GM23338 (cell line): ENCODE results near the gene ZNF366. TPM values are rescaled to one million over a fixed set of nuclear protein-coding genes. Genes with fewer than 3 reads are reported as not detected.

Experiments
- ATAC-seq: fragments of 200-7000 bp; cut with Tn5 transposase; 3 replicates; pipeline ENCODE4 v1.9.1; 2020
- DNase-seq: peaks from one replicate; pipeline ENCODE4 v3.0.0-alpha.2; 2015; ENCODE audit warnings: low spot score
- H2AFZ ChIP-seq: fragments of 200-600 bp; sonication (generic); 2 replicates; pipeline ENCODE4 v1.8.0; 2016; ENCODE audit warnings: antibody characterized with exemption, mild to moderate bottlenecking, moderate library complexity
- H3F3A ChIP-seq: fragments of 200-600 bp; sonication (generic); replicated peaks from 2 replicates; pipeline ENCODE4 v1.8.0; 2017; ENCODE audit warnings: antibody characterized with exemption, mixed run types, low read depth
- H3K27ac ChIP-seq: fragments of 200-600 bp; sonication (generic); 2 replicates; pipeline ENCODE4 v1.6.1; 2016; ENCODE audit warnings: low read depth
- H3K27me3 ChIP-seq: fragments of 200-600 bp; sonication (generic); 2 replicates; pipeline ENCODE4 v1.8.0; 2016; ENCODE audit warnings: mild to moderate bottlenecking, mixed run types, moderate library complexity; ENCODE audit not compliant: insufficient read depth
- H3K36me3 ChIP-seq: fragments of 200-600 bp; sonication (generic); 2 replicates; pipeline ENCODE4 v1.8.0; 2016; ENCODE audit warnings: mild to moderate bottlenecking; ENCODE audit not compliant: insufficient read depth
- H3K4me1 ChIP-seq: fragments of 200-600 bp; sonication (generic); 2 replicates; pipeline ENCODE4 v1.8.0; 2016; ENCODE audit warnings: mild to moderate bottlenecking, moderate library complexity; ENCODE audit not compliant: insufficient read depth
- H3K4me2 ChIP-seq: fragments of 200-600 bp; sonication (generic); 2 replicates; pipeline ENCODE4 v1.7.1; 2017; ENCODE audit warnings: mixed run types
- H3K4me3 ChIP-seq: fragments of 200-600 bp; sonication (generic); 2 replicates; pipeline ENCODE4 v1.6.1; 2016; ENCODE audit warnings: mixed run types
- H3K79me2 ChIP-seq: fragments of 200-600 bp; sonication (generic); replicated peaks from 2 replicates; pipeline ENCODE4 v1.8.0; 2017; ENCODE audit warnings: mild to moderate bottlenecking; ENCODE audit not compliant: insufficient read depth
- H3K9me2 ChIP-seq: fragments of 200-600 bp; sonication (generic); 2 replicates; pipeline ENCODE4 v1.8.0; 2017; ENCODE audit not compliant: insufficient read depth
- H4K20me1 ChIP-seq: fragments of 200-600 bp; sonication (generic); replicated peaks from 2 replicates; pipeline ENCODE4 v1.8.0; 2017; ENCODE audit warnings: mild to moderate bottlenecking; ENCODE audit not compliant: insufficient read depth
- H3K27ac Mint-ChIP-seq: 2 replicates; pipeline ENCODE4 v1.8.0; 2020; ENCODE audit warnings: inconsistent platforms, mild to moderate bottlenecking, moderate library complexity, mixed read lengths
- H3K27me3 Mint-ChIP-seq: 3 replicates; pipeline ENCODE4 v1.8.0; 2022; ENCODE audit warnings: low read depth, mild to moderate bottlenecking, moderate library complexity, mixed read lengths, inconsistent platforms; ENCODE audit not compliant: insufficient read depth, poor library complexity
- H3K36me3 Mint-ChIP-seq: 3 replicates; pipeline ENCODE4 v1.8.0; 2021; ENCODE audit warnings: low read depth, mild to moderate bottlenecking, inconsistent platforms, moderate library complexity, mixed read lengths
- H3K4me1 Mint-ChIP-seq: 3 replicates; pipeline ENCODE4 v1.8.0; 2020; ENCODE audit warnings: mild to moderate bottlenecking, inconsistent platforms, mixed read lengths
- H3K4me3 Mint-ChIP-seq: 3 replicates; pipeline ENCODE4 v1.8.0; 2021; ENCODE audit warnings: moderate library complexity, mild to moderate bottlenecking, inconsistent platforms, mixed read lengths
- H3K9me3 Mint-ChIP-seq: 3 replicates; pipeline ENCODE4 v1.8.0; 2020; ENCODE audit warnings: moderate library complexity, mild to moderate bottlenecking, inconsistent platforms, mixed read lengths
- EZH2 ChIP-seq: fragments of 200-600 bp; sonication (generic); IDR thresholded peaks from one replicate; pipeline ENCODE4 v1.8.0; 2017; ENCODE audit warnings: antibody characterized with exemption, mild to moderate bottlenecking, low read depth; ENCODE audit not compliant: unreplicated experiment
- EZH2phosphoT487 ChIP-seq: fragments of 200-600 bp; sonication (generic); IDR thresholded peaks from one replicate; pipeline ENCODE4 v1.8.1; 2018; ENCODE audit warnings: antibody characterized with exemption; ENCODE audit not compliant: unreplicated experiment
- JUNB ChIP-seq: IDR thresholded peaks from one replicate; pipeline ENCODE4 v1.6.1; 2016; ENCODE audit warnings: antibody characterized with exemption; ENCODE audit not compliant: unreplicated experiment
- NANOG ChIP-seq: IDR thresholded peaks from 2 replicates; pipeline ENCODE4 v1.6.1; 2016; ENCODE audit warnings: antibody characterized with exemption, borderline replicate concordance
- POLR2AphosphoS5 ChIP-seq: IDR thresholded peaks from 2 replicates; pipeline ENCODE4 v1.6.1; 2016; ENCODE audit warnings: antibody characterized with exemption, low read depth
- STAT1 ChIP-seq: IDR thresholded peaks from one replicate; pipeline ENCODE4 v1.6.1; 2016; ENCODE audit warnings: antibody characterized with exemption; ENCODE audit not compliant: unreplicated experiment
- ZNF114 ChIP-seq: fragments of 250-450 bp; sonication (Bioruptor Pico); IDR thresholded peaks from 2 replicates; pipeline ENCODE4 v1.5.0; 2020; ENCODE audit warnings: mild to moderate bottlenecking, moderate library complexity
- ZNF331 ChIP-seq: fragments of 250-450 bp; sonication (Bioruptor Pico); IDR thresholded peaks from 2 replicates; pipeline ENCODE4 v1.5.0; 2020; ENCODE audit warnings: low read depth, mild to moderate bottlenecking, moderate library complexity
- polyA plus RNA-seq: library from polyadenylated mRNA; unstranded; fragments of >200 nt; fragmentation: Nextera tagmentation; extraction: Ambion mirVana; gene quantifications from 2 replicates; pipeline ENCODE4 v1.2.1, GENCODE V29; 2016
- total RNA-seq: library from RNA; depleted of rRNA; stranded (reverse); fragments of >200 nt; shearing (Covaris generic); gene quantifications from 2 replicates; pipeline ENCODE4 v1.2.3, GENCODE V29; 2014
- TF ChIP-seq, protein P1 (sequence below): IDR thresholded peaks from 2 replicates; pipeline ENCODE4 v1.6.1; 2016; ENCODE audit warnings: antibody characterized with exemption
- TF ChIP-seq, protein P2 (sequence below), 2 experiments: fragments of 200-600 bp in 1 of 2; sonication (generic) in 1 of 2; conservative IDR thresholded peaks; 2 replicates each; pipeline versions ENCODE4 v1.5.1 to v1.6.1; 2016 to 2017; ENCODE audit warnings: antibody characterized with exemption in 2 of 2, low read depth in 2 of 2, mild to moderate bottlenecking in 2 of 2, moderate library complexity in 1 of 2
- TF ChIP-seq, protein P3 (sequence below): IDR thresholded peaks from one replicate; pipeline ENCODE4 v1.6.1; 2018; ENCODE audit warnings: antibody characterized with exemption; ENCODE audit not compliant: unreplicated experiment
- TF ChIP-seq, protein P4 (sequence below): fragments of 250-450 bp; sonication (Bioruptor Pico); IDR thresholded peaks from 2 replicates; pipeline ENCODE4 v1.5.0; 2020; ENCODE audit warnings: mild to moderate bottlenecking, moderate library complexity

ZNF366 gene
- total and polyA plus RNA-seq, 2 experiments from 2014 or later, result not detected

DNA sequence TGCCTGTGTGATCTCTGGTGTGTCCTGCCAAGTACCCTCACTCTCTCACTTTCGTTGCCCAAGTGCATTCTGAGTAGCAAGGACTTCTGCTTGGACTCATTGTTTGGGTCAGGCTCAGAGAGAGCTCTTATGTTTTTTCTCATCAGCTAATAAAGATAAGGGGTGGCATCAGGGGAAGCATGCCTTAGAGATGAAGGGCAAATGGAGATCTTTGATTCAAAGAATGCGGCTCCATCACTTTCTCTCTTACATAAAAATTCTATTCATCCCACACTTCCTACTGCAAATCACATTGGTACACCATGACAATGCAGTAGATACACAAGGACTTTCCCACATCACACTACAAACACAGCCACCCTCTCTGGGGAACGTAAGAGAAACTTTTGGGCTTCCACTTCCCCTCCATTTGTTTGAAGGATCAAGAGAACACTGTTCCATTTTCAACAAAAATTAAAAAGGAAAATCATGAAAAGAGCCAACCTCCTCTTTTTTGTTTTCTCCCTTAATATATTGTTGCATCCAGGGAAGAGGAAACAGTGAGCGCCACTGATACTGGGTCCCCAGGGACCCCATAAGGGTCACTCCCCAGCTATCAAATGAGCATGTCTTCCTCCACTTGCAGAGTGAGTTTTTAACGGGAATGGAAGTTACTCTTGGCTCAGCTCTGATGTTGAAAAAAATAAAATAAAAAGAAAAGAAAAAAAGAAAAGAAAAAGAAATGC lies 73.0 kb downstream of the ZNF366 start (continued):
- TF ChIP-seq, protein P1, sequence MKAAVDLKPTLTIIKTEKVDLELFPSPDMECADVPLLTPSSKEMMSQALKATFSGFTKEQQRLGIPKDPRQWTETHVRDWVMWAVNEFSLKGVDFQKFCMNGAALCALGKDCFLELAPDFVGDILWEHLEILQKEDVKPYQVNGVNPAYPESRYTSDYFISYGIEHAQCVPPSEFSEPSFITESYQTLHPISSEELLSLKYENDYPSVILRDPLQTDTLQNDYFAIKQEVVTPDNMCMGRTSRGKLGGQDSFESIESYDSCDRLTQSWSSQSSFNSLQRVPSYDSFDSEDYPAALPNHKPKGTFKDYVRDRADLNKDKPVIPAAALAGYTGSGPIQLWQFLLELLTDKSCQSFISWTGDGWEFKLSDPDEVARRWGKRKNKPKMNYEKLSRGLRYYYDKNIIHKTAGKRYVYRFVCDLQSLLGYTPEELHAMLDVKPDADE, result no peak
- no peak for TF ChIP-seq EZH2
- no peak for TF ChIP-seq JUNB
- TF ChIP-seq, protein P2, sequence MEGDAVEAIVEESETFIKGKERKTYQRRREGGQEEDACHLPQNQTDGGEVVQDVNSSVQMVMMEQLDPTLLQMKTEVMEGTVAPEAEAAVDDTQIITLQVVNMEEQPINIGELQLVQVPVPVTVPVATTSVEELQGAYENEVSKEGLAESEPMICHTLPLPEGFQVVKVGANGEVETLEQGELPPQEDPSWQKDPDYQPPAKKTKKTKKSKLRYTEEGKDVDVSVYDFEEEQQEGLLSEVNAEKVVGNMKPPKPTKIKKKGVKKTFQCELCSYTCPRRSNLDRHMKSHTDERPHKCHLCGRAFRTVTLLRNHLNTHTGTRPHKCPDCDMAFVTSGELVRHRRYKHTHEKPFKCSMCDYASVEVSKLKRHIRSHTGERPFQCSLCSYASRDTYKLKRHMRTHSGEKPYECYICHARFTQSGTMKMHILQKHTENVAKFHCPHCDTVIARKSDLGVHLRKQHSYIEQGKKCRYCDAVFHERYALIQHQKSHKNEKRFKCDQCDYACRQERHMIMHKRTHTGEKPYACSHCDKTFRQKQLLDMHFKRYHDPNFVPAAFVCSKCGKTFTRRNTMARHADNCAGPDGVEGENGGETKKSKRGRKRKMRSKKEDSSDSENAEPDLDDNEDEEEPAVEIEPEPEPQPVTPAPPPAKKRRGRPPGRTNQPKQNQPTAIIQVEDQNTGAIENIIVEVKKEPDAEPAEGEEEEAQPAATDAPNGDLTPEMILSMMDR (conservative IDR thresholded peaks at IDR 0.05; ENCODE audit: low read depth in 2 of 2), result no peak
- TF ChIP-seq, protein P3, sequence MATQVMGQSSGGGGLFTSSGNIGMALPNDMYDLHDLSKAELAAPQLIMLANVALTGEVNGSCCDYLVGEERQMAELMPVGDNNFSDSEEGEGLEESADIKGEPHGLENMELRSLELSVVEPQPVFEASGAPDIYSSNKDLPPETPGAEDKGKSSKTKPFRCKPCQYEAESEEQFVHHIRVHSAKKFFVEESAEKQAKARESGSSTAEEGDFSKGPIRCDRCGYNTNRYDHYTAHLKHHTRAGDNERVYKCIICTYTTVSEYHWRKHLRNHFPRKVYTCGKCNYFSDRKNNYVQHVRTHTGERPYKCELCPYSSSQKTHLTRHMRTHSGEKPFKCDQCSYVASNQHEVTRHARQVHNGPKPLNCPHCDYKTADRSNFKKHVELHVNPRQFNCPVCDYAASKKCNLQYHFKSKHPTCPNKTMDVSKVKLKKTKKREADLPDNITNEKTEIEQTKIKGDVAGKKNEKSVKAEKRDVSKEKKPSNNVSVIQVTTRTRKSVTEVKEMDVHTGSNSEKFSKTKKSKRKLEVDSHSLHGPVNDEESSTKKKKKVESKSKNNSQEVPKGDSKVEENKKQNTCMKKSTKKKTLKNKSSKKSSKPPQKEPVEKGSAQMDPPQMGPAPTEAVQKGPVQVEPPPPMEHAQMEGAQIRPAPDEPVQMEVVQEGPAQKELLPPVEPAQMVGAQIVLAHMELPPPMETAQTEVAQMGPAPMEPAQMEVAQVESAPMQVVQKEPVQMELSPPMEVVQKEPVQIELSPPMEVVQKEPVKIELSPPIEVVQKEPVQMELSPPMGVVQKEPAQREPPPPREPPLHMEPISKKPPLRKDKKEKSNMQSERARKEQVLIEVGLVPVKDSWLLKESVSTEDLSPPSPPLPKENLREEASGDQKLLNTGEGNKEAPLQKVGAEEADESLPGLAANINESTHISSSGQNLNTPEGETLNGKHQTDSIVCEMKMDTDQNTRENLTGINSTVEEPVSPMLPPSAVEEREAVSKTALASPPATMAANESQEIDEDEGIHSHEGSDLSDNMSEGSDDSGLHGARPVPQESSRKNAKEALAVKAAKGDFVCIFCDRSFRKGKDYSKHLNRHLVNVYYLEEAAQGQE, result no peak
- no peak for TF ChIP-seq STAT1
- TF ChIP-seq EZH2phosphoT487, result no peak

DNA sequence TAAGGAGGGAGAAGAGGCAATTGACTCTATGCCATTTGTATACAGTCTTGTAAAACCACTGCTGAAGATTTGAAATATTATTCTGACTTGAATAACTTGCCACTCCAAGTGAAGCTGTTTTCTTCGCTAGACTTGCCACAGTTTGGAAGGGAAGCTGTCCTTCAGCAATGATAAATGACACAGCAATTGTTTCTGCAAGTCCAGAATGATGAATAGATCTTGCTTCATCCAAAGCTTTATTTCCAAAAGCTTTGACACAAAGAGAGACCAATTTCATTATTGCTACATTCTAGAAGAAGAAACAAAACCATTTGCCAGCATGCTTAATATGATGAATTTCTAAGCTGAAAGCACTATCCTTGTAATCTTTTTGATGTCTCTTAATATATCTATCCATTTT lies 73.7 kb downstream of the ZNF366 start:
- Histone ChIP-seq H3K27ac (no peak overlapping the region), H4K20me1 (no peaks in the 10 kb centered on the region), H3K27me3 (no peaks in the 10 kb centered on the region), H3K4me2 (no peak overlapping the region), H3K36me3 (no peaks in the 10 kb centered on the region), H3F3A (no peaks in the 10 kb centered on the region), H2AFZ (no peak overlapping the region), H3K4me3 (no peak overlapping the region), H3K9me2 (0 out of 2 replicates have a peak, but pooled peaks cover 6% of the 10 kb centered on the region), H3K79me2 (no peaks in the 10 kb centered on the region), H3K4me1 (no peaks in the 10 kb centered on the region)
- Mint-ChIP-seq H3K4me3 (no peak overlapping the region), H3K4me1 (no peaks in the 10 kb centered on the region), H3K9me3 (no peaks in the 10 kb centered on the region), H3K27ac (no peak overlapping the region), H3K36me3 (no peaks in the 10 kb centered on the region), H3K27me3 (no peaks in the 10 kb centered on the region)
- no peak for TF ChIP-seq ZNF114 (CRISPR knock-in tag)
- no peak for TF ChIP-seq POLR2AphosphoS5
- TF ChIP-seq ZNF331 (CRISPR knock-in tag), result no peak
- no peak for TF ChIP-seq EZH2phosphoT487
- no peak for TF ChIP-seq NANOG
- TF ChIP-seq, protein P4, sequence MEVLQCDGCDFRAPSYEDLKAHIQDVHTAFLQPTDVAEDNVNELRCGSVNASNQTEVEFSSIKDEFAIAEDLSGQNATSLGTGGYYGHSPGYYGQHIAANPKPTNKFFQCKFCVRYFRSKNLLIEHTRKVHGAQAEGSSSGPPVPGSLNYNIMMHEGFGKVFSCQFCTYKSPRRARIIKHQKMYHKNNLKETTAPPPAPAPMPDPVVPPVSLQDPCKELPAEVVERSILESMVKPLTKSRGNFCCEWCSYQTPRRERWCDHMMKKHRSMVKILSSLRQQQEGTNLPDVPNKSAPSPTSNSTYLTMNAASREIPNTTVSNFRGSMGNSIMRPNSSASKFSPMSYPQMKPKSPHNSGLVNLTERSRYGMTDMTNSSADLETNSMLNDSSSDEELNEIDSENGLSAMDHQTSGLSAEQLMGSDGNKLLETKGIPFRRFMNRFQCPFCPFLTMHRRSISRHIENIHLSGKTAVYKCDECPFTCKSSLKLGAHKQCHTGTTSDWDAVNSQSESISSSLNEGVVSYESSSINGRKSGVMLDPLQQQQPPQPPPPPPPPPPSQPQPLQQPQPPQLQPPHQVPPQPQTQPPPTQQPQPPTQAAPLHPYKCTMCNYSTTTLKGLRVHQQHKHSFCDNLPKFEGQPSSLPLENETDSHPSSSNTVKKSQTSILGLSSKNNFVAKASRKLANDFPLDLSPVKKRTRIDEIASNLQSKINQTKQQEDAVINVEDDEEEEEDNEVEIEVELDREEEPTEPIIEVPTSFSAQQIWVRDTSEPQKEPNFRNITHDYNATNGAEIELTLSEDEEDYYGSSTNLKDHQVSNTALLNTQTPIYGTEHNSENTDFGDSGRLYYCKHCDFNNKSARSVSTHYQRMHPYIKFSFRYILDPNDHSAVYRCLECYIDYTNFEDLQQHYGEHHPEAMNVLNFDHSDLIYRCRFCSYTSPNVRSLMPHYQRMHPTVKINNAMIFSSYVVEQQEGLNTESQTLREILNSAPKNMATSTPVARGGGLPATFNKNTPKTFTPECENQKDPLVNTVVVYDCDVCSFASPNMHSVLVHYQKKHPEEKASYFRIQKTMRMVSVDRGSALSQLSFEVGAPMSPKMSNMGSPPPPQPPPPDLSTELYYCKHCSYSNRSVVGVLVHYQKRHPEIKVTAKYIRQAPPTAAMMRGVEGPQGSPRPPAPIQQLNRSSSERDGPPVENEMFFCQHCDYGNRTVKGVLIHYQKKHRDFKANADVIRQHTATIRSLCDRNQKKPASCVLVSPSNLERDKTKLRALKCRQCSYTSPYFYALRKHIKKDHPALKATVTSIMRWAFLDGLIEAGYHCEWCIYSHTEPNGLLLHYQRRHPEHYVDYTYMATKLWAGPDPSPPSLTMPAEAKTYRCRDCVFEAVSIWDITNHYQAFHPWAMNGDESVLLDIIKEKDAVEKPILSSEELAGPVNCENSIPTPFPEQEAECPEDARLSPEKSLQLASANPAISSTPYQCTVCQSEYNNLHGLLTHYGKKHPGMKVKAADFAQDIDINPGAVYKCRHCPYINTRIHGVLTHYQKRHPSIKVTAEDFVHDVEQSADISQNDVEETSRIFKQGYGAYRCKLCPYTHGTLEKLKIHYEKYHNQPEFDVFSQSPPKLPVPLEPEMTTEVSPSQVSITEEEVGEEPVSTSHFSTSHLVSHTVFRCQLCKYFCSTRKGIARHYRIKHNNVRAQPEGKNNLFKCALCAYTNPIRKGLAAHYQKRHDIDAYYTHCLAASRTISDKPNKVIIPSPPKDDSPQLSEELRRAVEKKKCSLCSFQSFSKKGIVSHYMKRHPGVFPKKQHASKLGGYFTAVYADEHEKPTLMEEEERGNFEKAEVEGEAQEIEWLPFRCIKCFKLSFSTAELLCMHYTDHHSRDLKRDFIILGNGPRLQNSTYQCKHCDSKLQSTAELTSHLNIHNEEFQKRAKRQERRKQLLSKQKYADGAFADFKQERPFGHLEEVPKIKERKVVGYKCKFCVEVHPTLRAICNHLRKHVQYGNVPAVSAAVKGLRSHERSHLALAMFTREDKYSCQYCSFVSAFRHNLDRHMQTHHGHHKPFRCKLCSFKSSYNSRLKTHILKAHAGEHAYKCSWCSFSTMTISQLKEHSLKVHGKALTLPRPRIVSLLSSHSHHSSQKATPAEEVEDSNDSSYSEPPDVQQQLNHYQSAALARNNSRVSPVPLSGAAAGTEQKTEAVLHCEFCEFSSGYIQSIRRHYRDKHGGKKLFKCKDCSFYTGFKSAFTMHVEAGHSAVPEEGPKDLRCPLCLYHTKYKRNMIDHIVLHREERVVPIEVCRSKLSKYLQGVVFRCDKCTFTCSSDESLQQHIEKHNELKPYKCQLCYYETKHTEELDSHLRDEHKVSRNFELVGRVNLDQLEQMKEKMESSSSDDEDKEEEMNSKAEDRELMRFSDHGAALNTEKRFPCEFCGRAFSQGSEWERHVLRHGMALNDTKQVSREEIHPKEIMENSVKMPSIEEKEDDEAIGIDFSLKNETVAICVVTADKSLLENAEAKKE (CRISPR knock-in tag), result no peak
- TF ChIP-seq JUNB, result no peak
- TF ChIP-seq STAT1, result no peak
- ATAC-seq, result no peak
- DNase-seq, result no peak
